Fibroblast of villous mesenchyme (primary cell): Measurements from ENCODE around the gene STMN3. TPM values are rescaled to one million over a fixed set of nuclear protein-coding genes. Genes with fewer than 3 reads are reported as not detected.

Experiments used
- DNase-seq: peaks from one replicate; pipeline ENCODE4 v3.0.0-alpha.2; 2010; ENCODE audit warnings: low read depth
- H3K4me3 ChIP-seq: 2 replicates; pipeline ENCODE4 v1.5.1; 2011; ENCODE audit warnings: low read depth, mild to moderate bottlenecking, low read length
- small RNA-seq: library from RNA; depleted of rRNA; stranded (forward); fragments of <200 nt; gene quantifications from one replicate; pipeline ENCODE3, GENCODE V24; 2012
- total RNA-seq: library from RNA; depleted of rRNA; stranded (reverse); fragments of >200 nt; gene quantifications from 2 replicates; pipeline ENCODE4 v1.2.3, GENCODE V29; 2012
- TF ChIP-seq, protein P1 (sequence below): IDR thresholded peaks from 2 replicates; pipeline ENCODE4 v1.5.1; 2012; ENCODE audit warnings: low read depth, mild to moderate bottlenecking, low read length; ENCODE audit not compliant: insufficient read depth

STMN3 gene
- total RNA-seq, 1 donor: 5.6 TPM

GRCh38 chr20:63595416-63596127, 57.7 kb downstream of the STMN3 start:
- H3K4me3 ChIP-seq: no peak overlapping the region
- no peak for DNase-seq
- TF ChIP-seq, protein P1, sequence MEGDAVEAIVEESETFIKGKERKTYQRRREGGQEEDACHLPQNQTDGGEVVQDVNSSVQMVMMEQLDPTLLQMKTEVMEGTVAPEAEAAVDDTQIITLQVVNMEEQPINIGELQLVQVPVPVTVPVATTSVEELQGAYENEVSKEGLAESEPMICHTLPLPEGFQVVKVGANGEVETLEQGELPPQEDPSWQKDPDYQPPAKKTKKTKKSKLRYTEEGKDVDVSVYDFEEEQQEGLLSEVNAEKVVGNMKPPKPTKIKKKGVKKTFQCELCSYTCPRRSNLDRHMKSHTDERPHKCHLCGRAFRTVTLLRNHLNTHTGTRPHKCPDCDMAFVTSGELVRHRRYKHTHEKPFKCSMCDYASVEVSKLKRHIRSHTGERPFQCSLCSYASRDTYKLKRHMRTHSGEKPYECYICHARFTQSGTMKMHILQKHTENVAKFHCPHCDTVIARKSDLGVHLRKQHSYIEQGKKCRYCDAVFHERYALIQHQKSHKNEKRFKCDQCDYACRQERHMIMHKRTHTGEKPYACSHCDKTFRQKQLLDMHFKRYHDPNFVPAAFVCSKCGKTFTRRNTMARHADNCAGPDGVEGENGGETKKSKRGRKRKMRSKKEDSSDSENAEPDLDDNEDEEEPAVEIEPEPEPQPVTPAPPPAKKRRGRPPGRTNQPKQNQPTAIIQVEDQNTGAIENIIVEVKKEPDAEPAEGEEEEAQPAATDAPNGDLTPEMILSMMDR: no peak

DNA sequence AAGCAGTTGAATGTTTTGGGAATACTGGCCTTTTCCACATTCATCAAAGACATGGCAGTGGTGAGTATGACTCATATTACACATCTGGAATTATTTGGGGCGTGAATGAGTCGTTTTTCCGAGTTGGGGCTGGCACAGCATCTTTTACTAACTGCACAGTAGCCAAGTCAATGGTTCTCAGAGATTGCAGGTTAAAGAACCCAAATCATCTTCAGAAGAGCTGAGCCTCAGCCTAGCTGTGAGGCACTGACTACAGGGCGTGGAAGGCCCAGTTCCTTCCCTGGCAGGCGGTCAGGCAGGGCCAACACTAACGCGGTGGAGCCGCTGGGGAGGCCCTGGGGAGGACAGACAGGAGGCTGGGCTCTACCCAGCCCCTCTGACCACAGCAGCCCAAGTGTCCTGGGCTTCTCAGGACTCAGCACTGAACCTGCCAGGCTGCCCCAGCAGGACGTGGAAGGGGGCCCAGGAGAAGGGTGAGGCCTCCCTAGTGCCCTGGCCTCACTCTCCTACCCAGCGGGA, 59.1 kb downstream of the STMN3 start:
- H3K4me3 ChIP-seq: no peak overlapping the region
- DNase-seq: peak; percentile 55
- TF ChIP-seq, protein P1: no peak

DNA sequence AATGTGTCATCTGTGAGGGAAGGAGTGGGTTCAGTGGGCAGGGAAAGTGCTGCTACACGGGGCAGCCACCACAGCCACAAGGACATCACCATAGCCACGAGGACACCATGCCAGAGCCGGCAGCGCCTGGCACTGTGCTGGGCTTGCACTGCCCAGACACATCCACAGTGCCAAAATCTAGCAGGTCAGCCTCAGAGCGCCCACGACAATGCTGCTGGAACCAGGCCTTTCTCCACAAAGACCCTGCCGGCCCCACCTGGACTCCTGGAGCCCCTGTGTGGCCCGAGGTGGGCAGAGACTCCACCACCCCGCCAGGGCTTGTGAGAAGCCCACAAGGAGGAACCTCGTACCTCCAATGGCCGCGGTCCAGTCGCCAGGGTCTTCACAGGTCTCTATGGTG, 60.6 kb downstream of the STMN3 start:
- no peak for DNase-seq

DNA sequence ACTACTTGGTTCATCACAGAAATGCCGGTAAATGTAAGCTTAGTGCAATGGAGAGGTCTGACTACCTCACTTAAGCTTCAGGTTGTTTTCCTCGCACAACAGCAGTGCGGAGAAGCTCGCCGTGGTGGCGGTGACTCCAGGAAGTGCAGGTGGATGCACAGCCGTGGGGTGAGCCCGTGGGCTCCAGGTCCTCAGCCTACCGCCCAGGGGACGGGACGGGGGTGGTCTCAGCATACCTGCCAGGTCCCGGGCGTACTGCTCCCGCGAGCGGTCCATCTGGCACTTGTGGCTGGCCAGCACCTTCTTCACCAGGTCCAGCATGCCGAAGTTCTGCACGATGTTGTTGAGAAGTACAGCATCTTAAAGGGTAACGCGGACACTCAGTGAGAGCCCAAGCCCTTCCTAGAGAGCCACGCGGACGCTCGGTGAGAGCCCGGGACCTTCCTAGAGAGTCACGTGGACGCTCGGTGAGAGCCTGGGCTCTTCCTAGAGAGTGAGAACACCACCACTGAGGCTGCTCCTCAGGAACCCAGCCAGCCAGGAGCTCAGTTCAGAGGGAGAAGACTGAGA, 61.4 kb downstream of the STMN3 start:
- TF ChIP-seq, protein P1: no peak
- no peak for DNase-seq
- H3K4me3 ChIP-seq: no peak overlapping the region

More for the DNA sequence above, 60.6 kb downstream of the STMN3 start:
- TF ChIP-seq, protein P1: no peak
- no peak overlapping the region for H3K4me3 ChIP-seq

DNA sequence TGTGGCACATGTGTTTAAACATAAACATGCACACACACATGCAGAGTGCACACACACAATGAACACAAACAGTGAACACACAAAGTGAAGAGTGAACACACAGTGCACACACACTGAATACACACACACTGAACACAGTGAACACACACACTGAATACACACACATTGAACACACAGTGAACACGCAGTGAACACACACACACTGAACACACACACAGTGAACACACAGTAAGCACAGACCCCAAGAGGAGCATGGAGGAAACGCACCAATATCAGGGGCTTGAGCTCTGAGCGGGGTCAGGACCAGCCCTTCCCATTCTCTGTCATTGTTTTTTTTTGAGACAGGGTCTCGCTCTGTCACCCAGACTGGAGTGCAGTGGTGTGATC, 62.1 kb downstream of the STMN3 start:
- H3K4me3 ChIP-seq: no peak overlapping the region
- TF ChIP-seq, protein P1: no peak
- no peak for DNase-seq

GRCh38 chr20:63590218-63591146, 62.7 kb downstream of the STMN3 start:
- no peak for DNase-seq
- TF ChIP-seq, protein P1: no peak
- no peak overlapping the region for H3K4me3 ChIP-seq

Small RNA genes lying within 50 kb of the gene (small RNA-seq; reads per million reads assigned to genes)
- not detected for gene TNFRSF6B

Other genes starting within 250 kb of the STMN3 start
- gene KCNQ2, start 180.8 kb downstream of the STMN3 start, total RNA-seq: not detected in 2 replicates
- under 0.01 and 0.43 TPM in 2 replicates for gene EEF1A2, start 154.3 kb downstream of the STMN3 start, total RNA-seq
- gene PPDPF, start 132.7 kb downstream of the STMN3 start, total RNA-seq: 38.4 and 78.0 TPM in 2 replicates
- under 0.01 TPM in 2 replicates for gene PTK6, start 116.0 kb downstream of the STMN3 start, total RNA-seq
- not detected in 2 replicates for gene SRMS, start 105.7 kb downstream of the STMN3 start, total RNA-seq
- gene FNDC11, start 99.3 kb downstream of the STMN3 start, total RNA-seq: 0.86 and 0.97 TPM in 2 replicates
- gene HELZ2, start 79.2 kb downstream of the STMN3 start, total RNA-seq: 29.0 and 46.6 TPM in 2 replicates
- 9.3 and 10.8 TPM in 2 replicates for gene GMEB2, start 26.3 kb downstream of the STMN3 start, total RNA-seq
- gene RTEL1, start 4.9 kb upstream of the STMN3 start, total RNA-seq: 11.7 and 14.2 TPM in 2 replicates
- gene TNFRSF6B, start 43.2 kb upstream of the STMN3 start, total RNA-seq: 31.5 and 44.5 TPM in 2 replicates
- 24.2 and 30.3 TPM in 2 replicates for gene ARFRP1, start 54.6 kb upstream of the STMN3 start, total RNA-seq
- 19.4 and 20.3 TPM in 2 replicates for gene ZGPAT, start 54.6 kb upstream of the STMN3 start, total RNA-seq
- 3.5 TPM in 2 replicates for gene LIME1, start 83.2 kb upstream of the STMN3 start, total RNA-seq
- gene SLC2A4RG, start 86.4 kb upstream of the STMN3 start, total RNA-seq: 24.2 and 35.1 TPM in 2 replicates
- gene ZBTB46, start 177.8 kb upstream of the STMN3 start, total RNA-seq: 13.8 and 21.3 TPM in 2 replicates
- gene ABHD16B, start 208.1 kb upstream of the STMN3 start, total RNA-seq: not detected in 2 replicates
- gene TPD52L2, start 211.8 kb upstream of the STMN3 start, total RNA-seq: 103 and 115 TPM in 2 replicates
- gene DNAJC5, start 241.7 kb upstream of the STMN3 start, total RNA-seq: 51.2 and 61.7 TPM in 2 replicates